Activated T-helper 1 cell treated with anti-CD3 and anti-CD28 coated beads, Interleukin-2, amount 50 U/mL, for 16 hours (primary cell): ENCODE data around the gene FBXW11.
"Not testable (repeated sequence)": the region's sequence is repeated elsewhere in the genome, so short reads cannot be mapped to it uniquely, and the experiment has no call there.

Source experiments
- DNase-seq, 2 donors: peaks; one replicate each; pipeline ENCODE4 v3.0.0-alpha.2; 2020; ENCODE audit warnings: low read depth in 1 of 2, low spot score in 1 of 2

Gene FBXW11

GRCh38 chr5:171915700-171916099, 90.7 kb downstream of the FBXW11 start:
- not testable (repeated sequence) for DNase-seq

GRCh38 chr5:171914726-171915338, 91.6 kb downstream of the FBXW11 start:
- DNase-seq: no peak

- DNase-seq: no peak
Observed at GRCh38 chr5:171913987-171914273, 92.5 kb downstream of the FBXW11 start.

- DNase-seq: no peak
Observed at GRCh38 chr5:171911152-171911551, 95.3 kb downstream of the FBXW11 start.

- no peak for DNase-seq
Observed at GRCh38 chr5:171908638-171909037, 97.8 kb downstream of the FBXW11 start.

GRCh38 chr5:171907725-171908343, 98.6 kb downstream of the FBXW11 start:
- DNase-seq: peak in 1 of 2 donors; percentile 13

- DNase-seq: no peak
Observed at GRCh38 chr5:171906703-171907590, 99.5 kb downstream of the FBXW11 start.

- DNase-seq: no peak
Observed at GRCh38 chr5:171906066-171906570, 100.3 kb downstream of the FBXW11 start.

GRCh38 chr5:171904886-171905285, 101.6 kb downstream of the FBXW11 start:
- no peak for DNase-seq

GRCh38 chr5:171901764-171902163, 104.7 kb downstream of the FBXW11 start:
- no peak for DNase-seq

GRCh38 chr5:171899792-171900191, 106.6 kb downstream of the FBXW11 start:
- no peak for DNase-seq

GRCh38 chr5:171898879-171899278, 107.6 kb downstream of the FBXW11 start:
- DNase-seq: no peak

GRCh38 chr5:171898386-171898785, 108.1 kb downstream of the FBXW11 start:
- DNase-seq: no peak

GRCh38 chr5:171897231-171897630, 109.2 kb downstream of the FBXW11 start:
- DNase-seq: no peak

GRCh38 chr5:171895081-171895480, 111.4 kb downstream of the FBXW11 start:
- no peak for DNase-seq

GRCh38 chr5:171893290-171893886, 113.0 kb downstream of the FBXW11 start:
- no peak for DNase-seq

GRCh38 chr5:171891595-171891994, 114.8 kb downstream of the FBXW11 start:
- DNase-seq: no peak

- DNase-seq: no peak
Observed at GRCh38 chr5:171891150-171891549, 115.3 kb downstream of the FBXW11 start.

GRCh38 chr5:171888051-171888481, 118.4 kb downstream of the FBXW11 start:
- DNase-seq: no peak

GRCh38 chr5:171886037-171886436, 120.4 kb downstream of the FBXW11 start:
- not testable (repeated sequence) for DNase-seq

GRCh38 chr5:171882118-171882517, 124.3 kb downstream of the FBXW11 start:
- DNase-seq: no peak

GRCh38 chr5:171874234-171874633, 132.2 kb downstream of the FBXW11 start:
- DNase-seq: no peak
